GM12878 (cell line): Measurements from ENCODE around the gene PLCB4.

Source experiments
- ASH2L ChIP-seq: fragments of 300-600, 200-600 bp; sonication (generic); IDR thresholded peaks from 2 replicates; pipeline ENCODE4 v1.6.1; 2017; ENCODE audit warnings: low read depth, mild to moderate bottlenecking, borderline replicate concordance
- BACH1 ChIP-seq: fragments of 450-650 bp; IDR thresholded peaks from 2 replicates; pipeline ENCODE4 v1.6.1; 2017; ENCODE audit warnings: mild to moderate bottlenecking, borderline replicate concordance
- CEBPB ChIP-seq, 2 experiments: fragments of 150-350 bp in 1 of 2; IDR thresholded peaks; 2 replicates each; pipeline ENCODE4 v1.6.1; 2012 to 2014; ENCODE audit warnings: low read depth in 2 of 2, low read length in 2 of 2, borderline replicate concordance in 1 of 2, inconsistent platforms in 1 of 2
- CTCF ChIP-seq, 3 experiments: IDR thresholded peaks in 2 of 3; conservative IDR thresholded peaks in 1 of 3; 2 replicates each; pipeline ENCODE4 v1.5.1; 2011; ENCODE audit warnings: low read depth in 3 of 3, low read length in 3 of 3, mild to moderate bottlenecking in 3 of 3, control low read depth in 2 of 3, moderate library complexity in 2 of 3, inconsistent platforms in 1 of 3, mixed read lengths in 1 of 3; ENCODE audit not compliant: control insufficient read depth in 2 of 3, insufficient read depth in 1 of 3; ENCODE audit errors: extremely low read depth in 1 of 3
- HCFC1 ChIP-seq: fragments of 150-350 bp; IDR thresholded peaks from 2 replicates; pipeline ENCODE4 v1.6.1; 2014; ENCODE audit warnings: low read length
- JUND ChIP-seq: IDR thresholded peaks from 2 replicates; pipeline ENCODE4 v1.6.1; 2012; ENCODE audit warnings: low read depth, mild to moderate bottlenecking, low read length, improper control_type of control experiment, moderate library complexity
- KDM1A ChIP-seq: fragments of 200-600 bp; sonication (generic); IDR thresholded peaks from 2 replicates; pipeline ENCODE4 v1.6.1; 2016; ENCODE audit warnings: borderline replicate concordance
- MXI1 ChIP-seq: fragments of 150-350 bp; IDR thresholded peaks from 2 replicates; pipeline ENCODE4 v1.6.1; 2011; ENCODE audit warnings: low read depth, mild to moderate bottlenecking, inconsistent platforms, low read length, improper control_type of control experiment
- POLR2A ChIP-seq: IDR thresholded peaks from 2 replicates; pipeline ENCODE4 v1.6.1; 2011; ENCODE audit warnings: low read depth, mild to moderate bottlenecking, low read length
- RAD21 ChIP-seq: IDR thresholded peaks from 2 replicates; pipeline ENCODE4 v1.6.1; 2011; ENCODE audit warnings: mild to moderate bottlenecking, low read depth, low read length, moderate library complexity; ENCODE audit not compliant: insufficient read depth
- TAF1 ChIP-seq: IDR thresholded peaks from 2 replicates; pipeline ENCODE4 v1.6.1; 2011; ENCODE audit warnings: mild to moderate bottlenecking, low read depth, low read length, borderline replicate concordance

- TF ChIP-seq ASH2L (no peak), CTCF (IDR thresholded peaks at IDR 0.05 in 2 of 3, conservative IDR thresholded peaks at IDR 0.05 in 1 of 3; ENCODE audit: control insufficient read depth in 2 of 3, extremely low read depth in 1 of 3, insufficient read depth in 1 of 3, low read depth in 3 of 3, low read length in 3 of 3) (no peak), CEBPB (IDR thresholded peaks at IDR 0.05; ENCODE audit: borderline replicate concordance in 1 of 2, low read depth in 2 of 2, low read length in 2 of 2) (no peak), JUND (no peak), MXI1 (no peak), HCFC1 (no peak), TAF1 (no peak), POLR2A (no peak), BACH1 (no peak), KDM1A (no peak), RAD21 (no peak)
Measured at GRCh38 chr20:9294041-9294440, 225.2 kb downstream of the PLCB4 start.
